NCI-H1092 (cell line): ENCODE measurements around the gene RAMACL.

Source experiments
- DNase-seq: peaks from one replicate; lab custom pipeline; 2025; lab: John Stamatoyannopoulos, UW

Gene RAMACL

GRCh38 chr6:166573511-166574216 lies 12.8 kb downstream of the RAMACL start:
- DNase-seq = no peak

DNA sequence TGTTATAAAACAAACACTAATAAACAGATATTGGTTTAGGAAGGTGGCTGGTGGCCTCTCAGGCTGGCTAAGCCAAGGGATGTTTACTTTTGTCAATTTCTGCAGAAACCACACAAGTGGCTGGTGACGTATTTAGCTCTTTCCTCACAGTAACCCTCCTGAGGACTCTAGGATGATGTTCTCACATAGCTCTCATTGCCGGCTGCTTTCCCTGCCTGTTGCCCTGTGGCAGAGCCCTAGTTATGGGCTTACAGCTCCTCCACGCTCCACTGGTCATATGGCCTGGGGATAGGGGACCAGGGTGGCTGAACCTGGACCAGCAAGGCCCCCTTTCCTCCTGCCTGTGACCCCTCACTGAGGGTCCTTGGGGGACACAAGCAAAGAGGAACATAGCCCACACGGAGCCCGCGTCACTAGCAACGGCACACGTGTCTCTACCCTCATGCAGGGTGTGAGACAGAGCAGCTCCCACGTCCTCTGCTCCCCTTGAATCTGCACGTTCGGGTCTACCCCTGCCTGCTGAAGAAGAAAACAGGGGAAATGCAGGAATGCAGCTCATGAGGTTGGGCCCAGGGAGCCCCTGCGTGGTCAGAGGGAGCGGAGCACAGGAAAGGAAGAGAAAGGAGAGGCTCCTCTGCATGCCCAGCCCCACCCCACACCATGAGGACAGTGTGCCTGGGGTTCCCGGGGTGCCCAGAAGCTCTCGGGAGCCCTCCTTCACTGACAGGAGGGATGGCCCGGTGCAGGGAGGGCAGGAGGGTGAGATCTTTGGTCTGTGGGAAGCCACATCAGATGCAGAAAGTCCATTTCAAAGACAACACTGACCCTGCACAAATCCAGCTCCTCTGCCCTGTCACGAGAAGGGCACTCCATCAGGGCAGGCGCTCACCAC lies 13.9 kb downstream of the RAMACL start:
- DNase-seq = no peak

- DNase-seq = no peak
These were observed 15.4 kb downstream of the RAMACL start for GRCh38 chr6:166570929-166571713.

DNA sequence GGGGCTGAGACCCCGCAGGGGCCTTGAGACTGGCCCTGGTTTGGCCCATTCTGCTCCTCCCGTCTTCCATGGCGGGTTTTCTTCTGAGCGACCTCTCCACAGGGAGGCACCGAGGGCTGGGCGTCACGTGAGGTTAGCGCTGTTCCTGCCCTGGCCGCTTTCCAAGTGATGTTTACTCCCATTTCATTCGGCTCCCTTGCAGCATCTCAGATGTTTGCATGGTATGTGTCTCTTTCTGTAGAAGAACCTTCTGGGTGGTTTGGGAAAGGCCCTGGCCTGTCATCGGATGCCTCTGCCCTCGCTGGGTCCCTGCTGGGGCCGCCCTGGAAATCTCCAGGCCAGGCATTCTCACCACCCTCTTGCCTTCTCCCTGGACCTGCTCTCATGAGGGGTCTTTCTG lies 17.3 kb downstream of the RAMACL start:
- no peak for DNase-seq

DNA sequence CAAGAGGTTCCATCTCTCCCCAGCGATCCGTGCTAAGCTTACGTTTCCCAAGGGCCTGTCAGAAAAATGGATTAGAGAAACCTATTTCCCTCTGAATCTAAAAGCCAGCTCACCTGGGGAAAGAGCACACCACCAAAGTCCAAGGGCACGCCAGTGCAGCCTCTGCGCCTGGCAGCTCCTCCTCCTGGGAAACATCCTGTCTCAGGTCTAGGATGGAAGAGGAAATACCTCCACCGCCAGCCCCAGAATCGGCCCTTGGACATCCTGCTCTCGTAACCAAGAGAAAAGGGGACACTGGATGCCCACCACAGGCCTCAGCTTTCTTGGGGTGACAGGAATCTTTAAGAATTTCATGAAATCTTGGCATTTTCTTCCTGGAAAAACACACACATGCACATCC lies 18.7 kb downstream of the RAMACL start:
- no peak for DNase-seq

DNA sequence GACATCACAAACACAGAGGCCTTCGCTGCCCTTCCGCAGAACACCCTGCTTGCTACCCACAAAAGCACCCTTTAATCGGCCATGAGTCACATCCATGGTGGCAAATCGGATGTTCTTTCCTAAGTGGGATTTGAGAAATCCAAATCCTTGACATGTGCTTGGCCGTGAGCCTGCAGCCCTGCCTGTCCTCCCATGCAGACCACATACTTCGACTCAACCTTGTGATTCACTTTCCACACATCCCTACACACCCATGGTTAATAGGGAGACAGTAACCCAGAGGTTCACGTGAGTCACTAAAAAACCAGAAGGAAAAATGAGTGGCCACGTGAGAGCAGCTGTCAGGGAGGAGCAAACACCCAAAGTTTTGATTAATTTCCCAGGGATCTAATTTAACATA lies 19.4 kb downstream of the RAMACL start:
- no peak for DNase-seq

DNA sequence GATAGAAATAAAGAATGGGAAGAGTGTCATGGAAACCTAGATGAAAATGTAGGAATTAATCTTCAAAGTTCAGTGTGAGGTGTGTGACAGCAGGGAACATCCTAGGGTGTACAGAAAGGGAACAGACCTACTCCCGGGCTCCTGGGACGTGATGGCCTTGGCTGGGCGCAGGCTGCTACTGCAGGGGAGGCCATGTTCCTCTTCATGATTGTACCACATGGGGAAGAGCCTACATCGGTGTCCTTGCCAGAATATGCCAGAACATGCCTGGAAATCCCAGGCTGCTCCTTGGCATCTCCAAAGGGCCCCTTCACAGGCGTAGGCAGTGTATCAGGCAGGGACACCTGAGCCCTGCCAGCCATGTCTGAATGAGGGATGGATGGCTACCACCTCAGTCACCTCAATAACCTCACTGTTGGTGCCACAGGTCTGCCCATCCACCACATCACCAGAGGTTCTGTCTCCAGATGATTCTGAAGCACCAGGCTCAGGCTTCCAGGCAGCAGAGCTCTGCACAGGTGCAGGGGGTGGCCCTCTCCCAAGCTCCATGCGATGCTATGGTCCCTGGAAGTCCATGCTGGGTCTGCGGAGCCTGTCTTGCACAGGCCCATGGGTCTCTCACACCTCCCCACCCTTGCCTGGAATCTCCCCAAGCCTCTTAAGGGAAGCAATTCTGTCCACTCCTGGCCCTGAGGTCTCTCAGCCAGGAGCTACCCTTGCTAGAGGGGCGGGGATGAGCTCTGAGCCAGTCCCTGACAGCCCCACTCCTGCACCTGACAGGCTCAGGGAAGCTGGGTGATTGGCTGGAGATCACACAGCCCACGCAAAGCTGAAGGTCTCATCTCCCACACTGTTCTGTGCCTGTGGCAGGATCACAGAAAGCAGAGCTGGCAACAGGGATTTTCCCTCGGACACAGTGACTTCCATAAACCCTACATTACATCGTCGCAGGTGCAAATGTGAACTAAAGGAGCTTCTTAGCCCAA lies 20.2 kb downstream of the RAMACL start:
- no peak for DNase-seq

- DNase-seq = no peak
These were observed 21.2 kb downstream of the RAMACL start for GRCh38 chr6:166565084-166565967.

DNA sequence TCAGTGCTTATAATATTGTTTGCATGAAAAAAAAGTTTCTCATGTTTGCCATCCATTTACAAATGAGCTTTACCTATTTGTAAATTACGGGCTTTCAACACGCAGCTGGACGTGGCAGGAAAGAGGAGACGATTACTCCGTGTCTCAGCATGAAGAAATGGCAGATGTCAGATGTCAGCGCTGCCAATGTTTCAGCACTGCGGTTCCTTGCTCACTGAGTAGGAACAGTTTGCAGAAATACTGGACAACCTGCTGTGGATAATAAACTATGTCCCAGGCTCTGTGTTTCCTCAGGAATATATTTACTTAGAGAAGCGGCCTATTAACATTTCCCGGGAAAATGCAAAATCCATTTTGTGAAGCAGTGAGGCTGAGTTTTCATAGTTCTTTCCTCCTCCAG lies 22.7 kb downstream of the RAMACL start:
- no peak for DNase-seq

DNA sequence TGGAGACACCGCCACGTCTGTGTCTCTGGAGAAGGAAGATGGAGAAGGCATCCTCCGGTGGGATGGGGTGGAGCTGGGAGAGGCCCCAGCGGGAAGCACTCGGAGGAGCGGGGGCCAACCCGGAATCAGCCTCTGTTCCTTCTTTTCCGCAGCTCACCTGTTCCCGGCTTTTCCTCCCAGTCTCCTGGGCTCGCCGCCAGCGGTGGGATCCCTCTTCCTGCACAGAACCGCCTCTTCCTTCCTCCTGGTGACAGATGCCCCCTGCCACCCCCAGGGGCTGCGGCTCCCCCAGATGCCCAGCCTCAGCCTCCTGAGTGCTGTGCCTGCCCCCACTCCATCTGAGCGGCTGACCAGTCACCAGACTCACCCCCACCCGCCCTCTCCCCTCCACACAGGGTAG lies 23.3 kb downstream of the RAMACL start:
- DNase-seq = no peak

- no peak for DNase-seq
These were observed 23.8 kb downstream of the RAMACL start for GRCh38 chr6:166562726-166563125.

- DNase-seq = no peak
These were observed 24.6 kb downstream of the RAMACL start for GRCh38 chr6:166561771-166562359.

DNA sequence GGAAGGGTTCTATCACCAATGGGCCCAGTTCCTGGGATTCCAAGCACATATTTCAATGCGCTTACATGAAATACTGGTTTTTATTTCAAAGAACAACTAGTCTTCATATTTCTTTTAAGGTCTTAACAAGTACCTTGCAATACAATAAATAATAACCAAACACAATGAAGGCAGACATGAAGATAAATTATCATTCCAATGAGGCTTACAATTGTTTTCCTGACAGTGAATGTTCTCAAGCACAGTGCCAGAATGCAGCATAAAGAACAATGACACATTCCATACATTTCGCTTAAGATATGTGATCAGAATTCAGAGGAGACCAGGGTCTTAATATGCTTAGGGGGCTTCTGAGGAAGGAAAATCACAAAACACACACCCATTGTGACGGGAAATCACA lies 26.3 kb downstream of the RAMACL start:
- DNase-seq = no peak

DNA sequence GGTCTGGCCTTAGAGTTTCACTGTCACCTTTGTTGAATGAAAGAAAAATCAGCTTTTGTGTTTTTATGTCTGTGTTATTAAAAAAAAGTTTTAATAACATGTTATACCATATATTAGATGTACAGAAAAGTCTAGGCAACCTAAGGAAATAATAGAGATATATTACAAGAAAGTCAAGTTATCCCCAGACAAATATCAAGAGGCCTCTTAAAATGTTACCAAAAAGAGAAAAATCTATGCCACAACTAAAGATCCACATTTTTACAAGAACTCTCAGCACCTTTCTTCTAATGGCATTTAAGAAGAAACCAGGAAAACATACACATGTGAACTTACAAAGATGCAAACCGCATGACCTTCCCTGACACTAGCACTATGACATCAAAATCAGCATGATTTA lies 26.8 kb downstream of the RAMACL start:
- no peak for DNase-seq

GRCh38 chr6:166559211-166559610 lies 27.3 kb downstream of the RAMACL start:
- DNase-seq = no peak

- no peak for DNase-seq
These were observed 28.1 kb downstream of the RAMACL start for GRCh38 chr6:166558156-166559005.

GRCh38 chr6:166556863-166557322 lies 29.6 kb downstream of the RAMACL start:
- no peak for DNase-seq

DNA sequence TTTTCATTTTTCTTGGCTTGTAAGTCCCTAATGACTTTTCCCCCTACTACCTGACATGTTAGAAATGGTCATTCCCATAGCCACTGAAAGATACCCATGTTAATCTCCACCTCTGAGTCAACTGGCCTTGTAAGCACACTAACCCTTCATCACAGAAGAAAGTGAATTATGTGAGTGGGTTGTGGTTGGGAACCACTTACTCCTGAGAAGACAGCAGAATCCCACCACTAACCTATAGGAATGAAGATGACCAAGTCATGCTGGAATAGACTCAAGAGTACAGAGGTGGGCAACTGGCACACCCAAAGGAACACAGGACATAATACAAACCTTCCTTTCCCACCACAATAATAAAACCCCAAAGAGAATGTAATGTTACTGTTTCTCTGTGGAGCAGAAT lies 30.1 kb downstream of the RAMACL start:
- no peak for DNase-seq

GRCh38 chr6:166555086-166555485 lies 31.4 kb downstream of the RAMACL start:
- DNase-seq = no peak
